ENCODE data around the gene CHST9.
"Not testable (repeated sequence)": the region's sequence is repeated elsewhere in the genome, so short reads cannot be mapped to it uniquely, and the experiment has no call there.

CHST9 gene

GRCh38 chr18:27004056-27004829, 180.9 kb downstream of the CHST9 start:
- DNase-seq (ENCODE audit: low read depth), result no peak

DNA sequence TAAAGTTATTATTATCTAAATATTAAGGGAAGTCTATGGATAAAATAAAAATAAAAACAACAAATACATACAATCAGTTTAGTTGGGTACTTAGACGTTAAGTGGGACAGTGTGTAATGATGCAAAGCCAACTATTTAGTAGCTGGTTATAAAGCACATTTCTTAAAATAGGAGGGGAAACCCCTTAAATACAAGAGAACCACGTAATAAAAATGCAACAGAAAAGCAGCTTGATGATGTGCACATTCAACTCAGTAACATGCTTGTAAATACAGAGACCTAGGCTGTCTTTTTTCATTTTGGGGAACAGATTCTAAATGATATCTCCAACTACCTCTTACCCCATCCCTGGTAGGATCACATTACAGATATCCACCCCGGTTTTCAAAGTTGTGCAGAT, 185.3 kb downstream of the CHST9 start:
- no peak for DNase-seq (ENCODE audit: low read depth)

DNA sequence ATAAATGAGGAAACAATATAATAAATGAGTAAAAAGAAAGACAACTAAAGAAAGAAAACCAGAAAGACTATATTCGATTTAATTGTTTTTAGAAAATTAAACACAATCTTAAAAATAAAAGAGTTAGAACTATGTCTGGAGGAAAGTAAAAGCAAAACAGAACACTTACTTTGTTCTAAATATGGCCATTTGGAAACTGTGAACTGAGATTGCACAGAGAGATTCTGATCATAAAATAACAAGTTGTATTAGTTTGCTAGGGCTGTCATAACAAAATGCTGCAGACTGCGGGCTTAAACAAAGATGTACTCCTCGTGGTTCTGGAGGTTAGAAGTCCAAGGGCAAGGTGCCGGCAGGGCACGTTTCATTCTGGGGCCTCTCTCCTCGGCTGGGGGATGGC, 191.5 kb downstream of the CHST9 start:
- no peak for DNase-seq (ENCODE audit: low read depth)

DNA sequence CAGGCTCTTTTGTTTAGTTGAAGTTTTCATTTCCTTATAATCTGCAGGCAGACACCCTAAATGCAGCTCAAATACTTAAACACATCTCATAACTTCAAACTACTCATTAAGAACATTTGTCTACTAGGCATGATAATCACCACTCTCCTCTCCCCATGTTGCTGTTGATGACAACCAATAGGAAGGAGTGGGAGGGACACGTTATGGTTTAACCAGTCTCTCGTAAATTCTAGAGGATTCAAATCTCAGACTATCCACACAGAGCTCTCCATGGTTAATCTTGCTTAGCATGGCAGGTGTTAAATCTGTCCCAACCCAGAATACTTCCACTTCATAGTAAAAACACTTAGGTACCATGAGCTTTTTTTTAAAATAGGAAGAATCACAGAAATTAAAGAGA, 192.2 kb downstream of the CHST9 start:
- no peak for DNase-seq (ENCODE audit: low read depth)

GRCh38 chr18:26989842-26990241, 195.3 kb downstream of the CHST9 start:
- DNase-seq (ENCODE audit: low read depth), result no peak

GRCh38 chr18:26981360-26982082, 203.6 kb downstream of the CHST9 start:
- DNase-seq (ENCODE audit: low read depth), result no peak

DNA sequence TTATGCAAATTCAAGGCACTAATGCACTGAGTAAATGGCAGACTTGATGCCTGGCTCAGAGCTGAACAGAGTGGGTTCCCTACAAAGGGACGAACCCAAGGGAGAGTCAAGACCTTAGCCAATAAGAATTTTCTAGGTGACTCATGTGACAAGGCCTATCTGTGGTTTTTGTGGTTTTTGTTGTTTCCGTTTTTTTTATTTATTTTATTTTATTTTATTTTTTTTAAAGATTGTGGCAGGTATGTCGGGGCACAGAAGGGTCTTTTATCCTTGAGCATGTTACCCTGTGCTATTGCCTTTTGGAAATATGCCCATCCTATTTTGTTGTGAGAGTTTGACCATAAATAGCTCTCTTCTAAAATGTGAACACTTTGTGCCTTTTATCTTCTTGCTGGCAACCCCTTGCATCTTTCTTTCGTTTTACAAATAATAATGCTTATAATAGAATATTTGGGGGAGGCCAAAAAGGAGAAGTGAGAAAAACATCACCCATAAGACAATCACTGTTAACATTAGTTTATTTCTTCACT, 206.2 kb downstream of the CHST9 start:
- DNase-seq (ENCODE audit: low read depth), result no peak

DNA sequence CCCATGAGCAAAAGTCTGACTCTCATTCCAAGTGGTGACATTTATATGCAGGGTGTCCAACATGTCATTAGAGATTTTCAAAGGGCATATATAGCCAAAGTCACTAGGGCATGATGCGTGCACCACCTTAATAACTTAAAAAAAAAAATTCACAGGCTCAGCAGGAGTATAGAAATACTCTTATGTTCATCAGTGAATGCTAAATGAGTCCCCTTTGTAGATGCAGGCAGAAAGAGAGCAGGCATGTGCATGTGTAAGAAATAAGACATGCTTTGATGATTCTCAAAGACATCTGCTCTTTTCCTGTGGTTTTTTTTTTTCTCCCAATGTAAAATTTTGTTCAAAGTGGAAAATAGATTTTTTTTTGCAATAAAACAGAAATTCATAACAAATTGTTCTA, 207.3 kb downstream of the CHST9 start:
- no peak for DNase-seq (ENCODE audit: low read depth)

GRCh38 chr18:26976206-26976605, 208.9 kb downstream of the CHST9 start:
- no peak for DNase-seq (ENCODE audit: low read depth)

GRCh38 chr18:26972549-26972948, 212.6 kb downstream of the CHST9 start:
- DNase-seq (ENCODE audit: low read depth), result not testable (repeated sequence)

DNA sequence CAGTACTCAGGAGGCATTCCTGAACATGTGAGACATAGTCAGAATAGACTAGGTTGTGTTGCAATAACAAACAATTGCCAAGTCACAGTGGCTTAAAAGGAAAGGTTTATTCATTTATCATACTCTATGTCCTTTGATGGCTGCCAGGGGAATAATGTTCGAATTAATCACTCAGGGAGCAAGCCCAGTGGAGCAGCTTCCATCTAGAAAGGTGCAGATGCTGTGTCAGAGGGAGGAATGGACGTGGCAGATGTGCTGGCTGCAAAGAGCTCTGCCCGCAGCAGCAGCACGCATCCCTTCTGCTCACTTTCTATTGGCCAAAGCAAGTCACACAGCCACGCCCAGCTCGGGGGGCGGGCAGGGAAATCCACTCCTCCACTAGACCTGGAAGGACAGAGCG, 213.7 kb downstream of the CHST9 start:
- DNase-seq (ENCODE audit: low read depth), result no peak

DNA sequence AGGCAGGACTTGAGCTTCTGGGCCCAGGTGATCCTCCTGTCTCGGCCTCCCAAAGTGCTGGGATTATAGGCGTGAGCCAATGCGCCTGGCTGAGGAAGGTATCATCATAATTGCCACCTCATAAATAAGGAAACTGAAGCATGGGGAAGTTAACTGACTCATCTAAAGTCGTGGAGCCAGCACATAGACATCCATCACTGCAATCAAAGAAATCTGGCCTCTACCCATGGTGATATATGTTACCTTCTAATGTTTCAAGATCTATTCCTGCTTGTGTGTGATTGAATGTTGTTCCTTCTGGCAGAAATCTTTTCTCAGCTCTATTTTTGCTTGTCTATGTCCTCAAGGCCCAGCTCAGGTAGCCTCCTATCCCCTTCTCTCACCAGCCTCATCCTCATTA, 214.5 kb downstream of the CHST9 start:
- DNase-seq (ENCODE audit: low read depth), result no peak

GRCh38 chr18:26965206-26965605, 219.9 kb downstream of the CHST9 start:
- no peak for DNase-seq (ENCODE audit: low read depth)

GRCh38 chr18:26963292-26963691, 221.8 kb downstream of the CHST9 start:
- DNase-seq (ENCODE audit: low read depth), result no peak

- DNase-seq (ENCODE audit: low read depth), result no peak
Measured at GRCh38 chr18:26961839-26962238, 223.3 kb downstream of the CHST9 start.

- DNase-seq (ENCODE audit: low read depth), result no peak
Measured at GRCh38 chr18:26960911-26961310, 224.2 kb downstream of the CHST9 start.

DNA sequence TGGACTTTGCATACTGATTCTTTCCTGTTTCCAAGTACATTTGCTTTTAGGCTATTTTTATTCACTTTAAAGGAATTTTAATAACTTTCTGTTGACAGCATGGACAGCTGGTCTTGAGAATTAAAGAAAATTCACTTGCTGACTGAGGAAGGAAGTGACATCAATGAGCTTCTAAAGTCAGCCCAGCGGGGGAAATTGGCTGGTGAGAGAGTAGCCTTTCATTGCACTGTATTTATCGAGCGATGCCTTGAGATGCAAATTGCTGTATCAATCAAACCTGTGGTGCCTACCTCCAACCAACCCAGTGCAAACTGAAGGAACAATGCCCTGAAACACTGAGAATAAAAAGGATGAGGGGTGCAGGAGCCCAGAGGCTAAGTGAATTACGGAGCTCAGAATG, 228.2 kb downstream of the CHST9 start:
- DNase-seq (ENCODE audit: low read depth), result no peak

DNA sequence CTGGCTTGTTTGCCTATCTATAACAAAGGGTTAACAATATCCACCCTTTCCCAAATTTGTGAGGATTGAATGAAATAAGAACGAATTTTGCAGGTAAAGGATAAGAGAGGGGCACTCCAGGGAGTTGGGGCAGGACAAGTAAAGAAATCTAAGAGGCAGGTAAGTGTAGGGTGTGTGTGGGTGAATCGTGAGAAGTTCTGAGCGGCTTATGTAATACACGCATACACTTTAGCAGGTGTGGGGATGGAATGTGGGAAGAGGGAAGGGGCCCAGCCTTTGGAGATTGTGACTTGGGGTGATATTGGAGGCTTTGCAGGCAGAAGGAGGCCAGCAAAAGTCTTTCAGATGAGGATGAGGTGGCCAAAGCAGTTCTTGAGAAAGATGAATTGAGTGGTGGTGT, 236.4 kb downstream of the CHST9 start:
- no peak for DNase-seq (ENCODE audit: low read depth)

GRCh38 chr18:26943906-26944305, 241.2 kb downstream of the CHST9 start:
- DNase-seq (ENCODE audit: low read depth), result peak; percentile 4

GRCh38 chr18:26941584-26941983, 243.5 kb downstream of the CHST9 start:
- no peak for DNase-seq (ENCODE audit: low read depth)

- no peak for DNase-seq (ENCODE audit: low read depth)
Measured at GRCh38 chr18:26940744-26941398, 244.2 kb downstream of the CHST9 start.

- DNase-seq (ENCODE audit: low read depth), result no peak
Measured at GRCh38 chr18:26931659-26932058, 253.4 kb downstream of the CHST9 start.

DNA sequence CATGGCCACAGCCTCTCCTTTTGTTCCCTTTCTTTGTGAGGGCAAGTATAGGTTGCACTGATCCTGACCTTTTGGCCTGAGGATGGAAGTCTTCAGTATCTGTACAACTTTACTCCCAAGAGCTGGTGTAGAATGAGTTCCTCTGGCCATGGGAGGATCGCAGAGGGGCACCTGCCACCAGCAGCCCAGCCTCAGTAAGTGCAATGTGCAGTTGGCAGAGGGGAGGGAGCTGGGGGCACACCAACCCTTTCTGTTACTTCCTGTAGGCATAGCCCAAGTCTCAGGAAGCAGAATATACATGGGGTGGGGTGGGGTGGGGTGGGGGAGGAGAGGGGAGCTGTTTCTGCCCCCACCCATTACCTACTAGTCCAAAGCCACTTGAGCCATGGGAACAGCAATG, 254.5 kb downstream of the CHST9 start:
- DNase-seq (ENCODE audit: low read depth), result no peak
